NCI-H2081 (cell line): ENCODE results near the gene MRPL24.
A peak's percentile ranks its signal among the peaks of the same experiment; 100 is the strongest.
"Not testable (repeated sequence)": the region's sequence is repeated elsewhere in the genome, so short reads cannot be mapped to it uniquely, and the experiment has no call there.

Experiments
- DNase-seq, 2 experiments: peaks; one replicate each; lab custom pipeline; 2025; lab: John Stamatoyannopoulos, UW

Gene MRPL24

GRCh38 chr1:156760092-156760795 is 19.4 kb upstream of the MRPL24 start:
- no peak for DNase-seq

GRCh38 chr1:156757572-156758253 is 16.8 kb upstream of the MRPL24 start:
- not testable (repeated sequence) for DNase-seq

- DNase-seq: no peak
Measured at GRCh38 chr1:156756355-156756754, 15.5 kb upstream of the MRPL24 start.

GRCh38 chr1:156755527-156755950 is 14.7 kb upstream of the MRPL24 start:
- no peak for DNase-seq

- no peak for DNase-seq
Measured at GRCh38 chr1:156754219-156754618, 13.3 kb upstream of the MRPL24 start.

DNA sequence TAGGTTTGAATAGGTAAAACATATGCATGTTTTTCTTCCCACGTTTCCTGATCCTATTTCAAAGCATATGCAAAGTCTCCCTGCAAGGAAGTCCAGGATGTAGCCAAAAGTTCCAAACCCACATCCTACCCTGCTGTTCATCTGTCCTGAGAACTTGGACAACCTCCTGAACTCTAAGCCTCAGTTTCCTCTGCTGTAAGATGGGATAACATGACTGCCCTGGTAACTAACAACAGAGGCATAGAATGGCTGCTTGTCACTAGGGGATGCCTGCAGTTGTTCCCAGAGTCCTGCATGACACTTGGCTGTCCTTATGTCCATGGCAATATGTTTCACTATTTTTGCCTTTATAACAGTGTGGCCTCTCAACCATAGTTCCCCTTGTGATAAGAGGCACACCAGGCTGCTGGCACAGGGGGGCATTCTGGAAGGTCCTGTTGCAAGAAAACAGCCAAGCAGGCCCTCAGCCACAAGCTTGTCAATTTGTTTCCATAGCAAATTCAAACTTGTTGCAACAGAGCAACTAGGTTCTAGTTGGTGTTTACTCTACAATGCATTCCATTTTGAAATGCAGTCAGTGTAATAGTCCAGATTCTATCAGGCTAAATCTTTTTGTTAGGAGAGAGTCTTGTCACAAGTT is 12.1 kb upstream of the MRPL24 start:
- DNase-seq: no peak

GRCh38 chr1:156751757-156752481 is 11.0 kb upstream of the MRPL24 start:
- peak; percentile 99 for DNase-seq

DNA sequence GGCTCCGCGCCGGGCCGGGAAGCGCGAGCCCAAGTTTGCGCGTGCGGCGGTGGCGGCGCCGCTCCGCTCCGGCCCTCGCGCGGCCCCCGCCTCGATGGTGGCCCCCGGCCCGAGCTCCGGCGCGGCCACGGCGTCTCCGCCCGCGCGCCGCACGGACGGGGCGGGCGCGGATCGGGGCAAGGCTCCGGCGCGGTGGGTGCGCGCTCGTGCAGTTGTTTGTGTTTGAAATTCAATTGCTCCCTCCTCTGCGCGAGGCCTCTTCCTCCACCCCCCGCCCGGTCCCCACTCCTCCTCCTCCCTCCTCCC is 10.5 kb upstream of the MRPL24 start, which contains the start of gene HDGF:
HDGF (minus strand) TSS at position 225 of the 306 bp plus-strand sequence. CDS start 246 bp downstream, outside the sequence.
- DNase-seq: no peak

DNA sequence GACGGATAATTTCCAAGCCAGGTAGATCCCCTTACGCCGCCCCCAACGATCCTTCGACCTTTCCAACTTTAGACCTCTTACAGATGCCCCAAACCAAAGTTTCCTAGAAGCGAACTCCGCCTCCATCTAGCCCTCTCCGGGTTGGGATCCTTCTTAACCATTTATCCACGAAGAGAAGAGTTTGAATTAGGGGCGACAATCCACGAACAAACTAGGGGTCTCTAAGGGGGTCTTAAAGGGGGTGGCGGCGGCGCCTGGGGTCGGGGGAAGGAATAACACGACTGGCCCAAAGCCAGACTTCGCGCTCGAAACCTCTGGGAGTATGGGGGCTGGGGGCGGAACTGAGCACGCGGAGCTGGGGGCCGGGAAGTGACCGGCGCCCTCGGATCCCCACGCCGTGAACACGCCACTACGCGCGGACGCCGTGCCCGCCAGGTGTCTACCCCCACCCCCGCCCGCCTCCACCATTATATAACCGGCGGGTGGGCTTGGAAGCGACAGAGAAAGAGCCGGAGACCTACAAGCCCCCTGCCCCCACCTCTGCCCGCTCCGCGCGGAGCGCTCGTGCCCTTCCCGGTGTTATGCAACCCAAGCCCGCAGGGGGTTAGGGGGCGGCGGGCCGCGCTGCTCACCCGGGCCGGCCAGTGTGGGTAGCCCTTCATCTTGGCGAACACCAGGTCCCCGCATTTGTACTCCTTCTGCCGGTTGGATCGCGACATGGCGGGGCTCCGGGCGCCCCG is 10.0 kb upstream of the MRPL24 start:
- DNase-seq: peak; percentile 31 to 57

- peak; percentile 63 to 81 for DNase-seq
Measured at GRCh38 chr1:156750191-156750672, 9.3 kb upstream of the MRPL24 start.

GRCh38 chr1:156749419-156750118 is 8.7 kb upstream of the MRPL24 start:
- no peak for DNase-seq

DNA sequence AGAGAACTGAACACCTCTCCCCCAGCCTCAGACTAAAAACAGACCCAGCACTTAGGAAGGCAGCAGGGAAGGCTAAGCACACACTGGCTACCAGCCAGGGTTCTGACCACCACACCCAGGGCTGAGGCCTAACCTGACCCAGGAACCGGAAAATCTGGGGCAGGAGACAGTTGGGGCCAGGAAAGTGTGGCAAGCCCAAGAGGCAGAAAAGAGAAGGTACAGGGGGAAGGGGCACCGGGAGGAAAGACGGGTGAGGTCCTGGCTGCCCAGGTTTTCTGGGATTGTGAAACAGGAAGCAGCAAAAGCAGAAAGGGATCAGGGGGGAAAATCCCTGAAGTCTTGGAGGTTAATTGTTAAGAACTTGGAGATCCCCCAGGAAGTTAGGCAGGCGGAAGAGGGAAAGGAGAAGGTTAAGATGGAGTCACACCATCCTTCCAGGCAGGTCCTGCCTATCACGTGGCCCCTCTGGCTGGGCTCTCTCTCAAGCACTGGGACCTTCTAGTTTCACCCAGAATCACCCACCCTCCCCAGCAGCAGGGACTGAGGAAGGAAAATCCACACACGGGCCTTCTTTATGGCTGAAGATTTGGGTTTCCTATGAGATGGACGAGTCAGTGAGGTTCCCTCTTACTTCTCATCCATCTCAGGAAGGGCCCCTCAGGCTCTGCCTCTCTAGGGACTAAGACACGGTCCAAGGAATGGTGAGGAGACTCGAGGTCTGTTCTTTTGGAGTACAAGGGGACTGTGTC is 8.0 kb upstream of the MRPL24 start:
- DNase-seq: no peak

DNA sequence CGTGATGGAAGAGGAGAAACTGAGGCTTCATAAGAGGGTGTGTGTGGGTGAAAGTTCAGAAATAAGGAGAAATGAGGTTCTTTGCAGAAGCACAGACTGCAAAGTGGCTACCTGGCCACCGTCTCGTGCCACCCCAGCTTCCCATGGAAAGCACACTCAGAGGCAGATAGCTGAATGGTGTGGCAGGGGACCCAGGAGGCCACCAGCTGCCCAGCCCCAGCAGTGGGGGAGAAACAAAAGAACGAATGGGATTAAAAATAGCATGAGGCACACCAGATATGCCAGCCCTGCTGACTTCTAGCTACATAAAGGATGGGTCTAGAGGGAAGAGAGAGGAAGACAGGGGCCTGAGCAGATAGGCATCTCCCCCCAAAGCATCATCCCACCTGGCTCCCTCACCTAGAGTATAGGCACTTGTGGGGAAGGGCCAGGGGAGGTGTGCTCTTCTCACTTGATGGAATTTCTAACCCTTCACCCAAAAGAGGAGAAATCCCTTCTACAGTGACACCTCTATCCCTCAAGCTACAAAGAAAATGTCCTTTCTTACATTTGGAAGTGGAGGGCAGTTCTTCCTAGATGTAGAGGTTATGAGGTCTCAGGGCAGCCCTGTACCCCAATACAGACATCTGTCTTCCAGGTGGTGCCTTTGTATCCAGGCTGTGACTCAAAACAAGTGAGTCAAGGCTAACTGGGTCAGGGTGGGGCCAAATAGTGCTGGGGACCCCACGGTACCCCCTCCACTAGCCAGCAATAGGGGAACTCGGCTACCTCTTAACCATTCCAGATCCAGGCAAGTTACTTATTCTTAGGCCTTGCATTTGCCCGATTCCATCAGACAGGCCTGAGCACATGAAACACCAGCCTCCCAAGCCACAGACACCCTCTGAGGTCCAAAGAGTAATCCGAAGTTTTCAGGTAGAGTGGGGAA is 7.1 kb upstream of the MRPL24 start:
- peak in 1 of 2 experiments; percentile 39 for DNase-seq

GRCh38 chr1:156746728-156747631 is 6.1 kb upstream of the MRPL24 start:
- peak; percentile 87 to 91 for DNase-seq

DNA sequence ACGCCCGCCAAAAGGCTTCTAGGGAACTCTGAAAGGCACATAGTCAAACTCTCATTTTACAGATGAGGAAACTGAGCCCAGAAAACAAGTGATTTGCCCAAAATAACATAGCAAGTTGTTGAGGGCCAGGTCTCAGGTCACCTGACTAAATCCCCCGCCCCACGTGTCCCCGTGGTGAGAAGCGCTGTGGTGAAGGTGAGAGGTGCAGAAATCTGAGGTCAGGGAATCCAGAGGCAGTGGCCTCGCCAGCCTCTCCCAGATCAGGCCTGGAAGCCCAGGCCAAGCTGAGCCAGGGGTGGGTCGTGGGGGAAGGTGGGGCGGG is 5.5 kb upstream of the MRPL24 start:
- DNase-seq: no peak

DNA sequence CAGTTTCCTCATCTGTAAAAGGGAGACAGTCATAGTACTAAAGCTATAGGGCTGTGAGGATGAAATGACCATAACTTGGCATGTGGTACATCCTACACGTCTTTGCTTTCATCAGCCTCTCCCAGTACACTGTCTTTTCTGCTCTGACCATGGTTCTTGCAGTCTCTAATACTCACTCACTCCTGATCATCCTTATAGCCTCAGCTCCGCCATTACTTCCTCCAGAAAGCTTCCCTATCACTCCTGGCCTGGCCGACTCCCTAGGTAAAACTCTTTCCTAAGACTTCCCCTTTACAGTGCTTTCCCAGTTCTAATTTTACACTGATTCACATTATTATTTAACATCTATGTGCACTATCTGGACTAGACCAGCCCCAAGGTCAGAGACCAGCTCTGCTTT is 5.0 kb upstream of the MRPL24 start:
- no peak for DNase-seq

DNA sequence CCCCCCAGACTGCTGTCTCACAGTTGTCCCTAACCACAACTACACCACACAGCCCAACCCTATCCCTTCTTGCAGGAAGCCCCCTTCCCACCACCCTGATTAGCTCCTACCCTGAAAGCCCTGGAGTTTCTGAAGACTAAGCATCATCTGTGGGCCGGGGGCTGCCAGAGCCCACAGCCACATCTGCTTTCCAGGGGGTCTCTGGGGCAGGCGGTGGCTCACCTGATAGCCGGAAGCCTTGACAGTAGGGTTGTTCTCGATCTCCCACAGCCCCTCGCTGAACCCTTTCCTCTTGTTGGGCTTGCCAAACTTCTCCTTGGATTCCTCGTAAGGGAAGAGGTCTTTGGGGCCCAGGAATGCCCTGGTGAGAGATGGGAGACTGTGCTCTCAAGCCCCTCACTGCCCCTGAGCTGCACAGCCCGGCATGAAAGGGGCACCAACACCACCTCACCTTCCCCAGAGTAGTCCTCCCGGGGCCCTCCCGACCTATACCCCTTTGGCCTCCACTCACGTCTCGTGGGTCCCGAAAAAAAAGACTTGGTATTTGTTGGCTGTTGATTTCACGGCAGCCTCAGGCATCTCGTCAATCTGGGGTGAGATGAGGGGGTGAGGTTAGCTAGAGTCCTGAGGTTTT is 4.0 kb upstream of the MRPL24 start:
- no peak for DNase-seq

GRCh38 chr1:156744344-156744743 is 3.5 kb upstream of the MRPL24 start:
- no peak for DNase-seq
